Activated CD4-positive, alpha-beta T cell treated with anti-CD3 and anti-CD28 coated beads for 36 hours (primary cell): ENCODE data around the gene CDH12. TPM values are rescaled to one million over a fixed set of nuclear protein-coding genes. Genes with fewer than 3 reads are reported as not detected.

Experiments
- ATAC-seq: fragments of 200-7000 bp; cut with Tn5 transposase; one replicate; pipeline ENCODE4 v1.10.0; 2021; ENCODE audit warnings: mild to moderate bottlenecking, moderate library complexity
- CTCF ChIA-PET: fragments of 350-600 bp; sonication (Branson Sonifier 250); formaldehyde crosslinking; loops from one replicate; lab custom pipeline; 2021; ENCODE audit warnings: antibody characterized with exemption; lab: Charles Lee
- POLR2A ChIA-PET: fragments of 350-600 bp; sonication (Branson Sonifier 250); formaldehyde crosslinking; loops from one replicate; lab custom pipeline; 2021; ENCODE audit warnings: antibody characterized with exemption, inconsistent platforms; lab: Charles Lee
- DNase-seq: peaks from one replicate; pipeline ENCODE4 v3.0.0-alpha.2; 2020
- H3K27ac Mint-ChIP-seq: one replicate; pipeline ENCODE4 v1.8.0; 2021; ENCODE audit warnings: mixed read lengths
- H3K27me3 Mint-ChIP-seq: one replicate; pipeline ENCODE4 v1.8.0; 2021; ENCODE audit warnings: mixed read lengths
- H3K36me3 Mint-ChIP-seq: one replicate; pipeline ENCODE4 v1.8.0; 2021; ENCODE audit warnings: low read depth, mixed read lengths
- H3K4me1 Mint-ChIP-seq: one replicate; pipeline ENCODE4 v1.8.0; 2021; ENCODE audit warnings: mixed read lengths
- H3K4me3 Mint-ChIP-seq: one replicate; pipeline ENCODE4 v1.8.0; 2021; ENCODE audit warnings: mild to moderate bottlenecking, moderate library complexity, mixed read lengths
- H3K9me3 Mint-ChIP-seq: one replicate; pipeline ENCODE4 v1.8.0; 2021; ENCODE audit warnings: low read depth, mixed read lengths
- intact Hi-C, 2 experiments: fragments of 100-400 bp; cut with DNase I in 1 of 2; cut with micrococcal nuclease in 1 of 2; formaldehyde crosslinking; loops; one replicate each; pipeline versions ENCODE4 v1.14.2 to v1.15.1; 2022 to 2024; cut with DNase I, micrococcal nuclease
- total RNA-seq, 2 experiments: library from RNA; stranded (reverse); gene quantifications; one replicate each; pipeline ENCODE4 v1.2.3, GENCODE V29; 2021

Gene CDH12
- total RNA-seq, 2 experiments from 2014 or later: not detected

- CTCF ChIA-PET: no interaction called here
- ATAC-seq (no peak), DNase-seq (no peak)
- no peaks in the 10 kb centered on the region for H3K4me1 Mint-ChIP-seq
- H3K4me3 Mint-ChIP-seq: no peak overlapping the region
- no peaks in the 10 kb centered on the region for H3K9me3 Mint-ChIP-seq
- H3K27ac Mint-ChIP-seq: no peak overlapping the region
- H3K36me3 Mint-ChIP-seq: no peaks in the 10 kb centered on the region
- intact Hi-C loops: no loop called here
- POLR2A ChIA-PET: no interaction called here
- no peaks in the 10 kb centered on the region for H3K27me3 Mint-ChIP-seq
Measured at GRCh38 chr5:21807953-21808352, 1045.2 kb downstream of the CDH12 start.

- ChIA-PET CTCF (no interaction called here), POLR2A (no interaction called here)
- H3K27me3 Mint-ChIP-seq: no peaks in the 10 kb centered on the region
- intact Hi-C loops: no loop called here
- no peak overlapping the region for H3K27ac Mint-ChIP-seq
- DNase-seq (no peak), ATAC-seq (no peak)
- H3K9me3 Mint-ChIP-seq: no peaks in the 10 kb centered on the region
- no peak overlapping the region for H3K4me3 Mint-ChIP-seq
- no peaks in the 10 kb centered on the region for H3K4me1 Mint-ChIP-seq
- no peaks in the 10 kb centered on the region for H3K36me3 Mint-ChIP-seq
Measured at GRCh38 chr5:21806943-21807342, 1046.2 kb downstream of the CDH12 start.

- no peak overlapping the region for H3K4me3 Mint-ChIP-seq
- no peaks in the 10 kb centered on the region for H3K4me1 Mint-ChIP-seq
- ATAC-seq (no peak), DNase-seq (no peak)
- H3K9me3 Mint-ChIP-seq: no peaks in the 10 kb centered on the region
- no peaks in the 10 kb centered on the region for H3K36me3 Mint-ChIP-seq
- intact Hi-C loops: no loop called here
- H3K27me3 Mint-ChIP-seq: no peaks in the 10 kb centered on the region
- ChIA-PET POLR2A (no interaction called here), CTCF (no interaction called here)
- no peak overlapping the region for H3K27ac Mint-ChIP-seq
Measured at GRCh38 chr5:21806271-21806670, 1046.9 kb downstream of the CDH12 start.

- Mint-ChIP-seq H3K4me3 (no peak overlapping the region), H3K9me3 (peaks cover 2% of the 10 kb centered on the region), H3K27me3 (no peaks in the 10 kb centered on the region), H3K4me1 (no peaks in the 10 kb centered on the region), H3K27ac (no peak overlapping the region), H3K36me3 (no peaks in the 10 kb centered on the region)
- intact Hi-C loops: no loop called here
- ATAC-seq (no peak), DNase-seq (no peak)
- POLR2A ChIA-PET: no interaction called here
- CTCF ChIA-PET: no interaction called here
Measured at GRCh38 chr5:21802869-21803490, 1050.2 kb downstream of the CDH12 start.

- CTCF ChIA-PET: no interaction called here
- Mint-ChIP-seq H3K4me3 (no peak overlapping the region), H3K36me3 (no peaks in the 10 kb centered on the region), H3K27ac (no peak overlapping the region), H3K9me3 (peaks cover 2% of the 10 kb centered on the region), H3K4me1 (no peaks in the 10 kb centered on the region), H3K27me3 (no peaks in the 10 kb centered on the region)
- intact Hi-C loops: no loop called here
- no peak for DNase-seq
- POLR2A ChIA-PET: no interaction called here
- ATAC-seq: no peak
Measured at GRCh38 chr5:21802100-21802499, 1051.0 kb downstream of the CDH12 start.

- H3K9me3 Mint-ChIP-seq: peaks cover 7% of the 10 kb centered on the region
- no peaks in the 10 kb centered on the region for H3K27me3 Mint-ChIP-seq
- no peak for ATAC-seq
- H3K36me3 Mint-ChIP-seq: no peaks in the 10 kb centered on the region
- H3K4me3 Mint-ChIP-seq: no peak overlapping the region
- DNase-seq: no peak
- no peak overlapping the region for H3K27ac Mint-ChIP-seq
- no peaks in the 10 kb centered on the region for H3K4me1 Mint-ChIP-seq
- ChIA-PET CTCF (no interaction called here), POLR2A (no interaction called here)
- intact Hi-C loops: no loop called here
Measured at GRCh38 chr5:21792748-21793147, 1060.4 kb downstream of the CDH12 start.

- Mint-ChIP-seq H3K4me1 (no peaks in the 10 kb centered on the region), H3K36me3 (no peaks in the 10 kb centered on the region), H3K4me3 (no peak overlapping the region), H3K9me3 (peaks cover 11% of the 10 kb centered on the region), H3K27me3 (no peaks in the 10 kb centered on the region), H3K27ac (no peak overlapping the region)
- DNase-seq (no peak), ATAC-seq (no peak)
- ChIA-PET POLR2A (no interaction called here), CTCF (interaction anchor here (0.7 kb wide), 1 partner anchor 294 kb away, joined by 3 read pairs; no protein-coding TSS in a partner anchor)
- intact Hi-C loops: no loop called here
Measured at GRCh38 chr5:21791304-21791703, 1061.8 kb downstream of the CDH12 start.

GRCh38 chr5:21784487-21784886 is 1068.7 kb downstream of the CDH12 start:
- CTCF ChIA-PET: no interaction called here
- POLR2A ChIA-PET: no interaction called here
- H3K9me3 Mint-ChIP-seq: peaks cover 10% of the 10 kb centered on the region
- H3K27ac Mint-ChIP-seq: no peak overlapping the region
- no peaks in the 10 kb centered on the region for H3K27me3 Mint-ChIP-seq
- H3K4me1 Mint-ChIP-seq: no peaks in the 10 kb centered on the region
- DNase-seq (no peak), ATAC-seq (no peak)
- H3K36me3 Mint-ChIP-seq: no peaks in the 10 kb centered on the region
- no peak overlapping the region for H3K4me3 Mint-ChIP-seq
- intact Hi-C loops: no loop called here

GRCh38 chr5:21783074-21783679 is 1070.0 kb downstream of the CDH12 start:
- ChIA-PET CTCF (no interaction called here), POLR2A (no interaction called here)
- H3K27ac Mint-ChIP-seq: no peak overlapping the region
- DNase-seq (no peak), ATAC-seq (no peak)
- H3K36me3 Mint-ChIP-seq: no peaks in the 10 kb centered on the region
- H3K9me3 Mint-ChIP-seq: peaks cover 9% of the 10 kb centered on the region
- intact Hi-C loops: no loop called here
- no peaks in the 10 kb centered on the region for H3K4me1 Mint-ChIP-seq
- H3K4me3 Mint-ChIP-seq: no peak overlapping the region
- no peaks in the 10 kb centered on the region for H3K27me3 Mint-ChIP-seq

- Mint-ChIP-seq H3K27me3 (no peaks in the 10 kb centered on the region), H3K36me3 (no peaks in the 10 kb centered on the region), H3K4me3 (no peak overlapping the region), H3K27ac (no peak overlapping the region), H3K9me3 (peaks cover 10% of the 10 kb centered on the region), H3K4me1 (no peaks in the 10 kb centered on the region)
- ChIA-PET CTCF (no interaction called here), POLR2A (no interaction called here)
- ATAC-seq: no peak
- no peak for DNase-seq
- intact Hi-C loops: no loop called here
Measured at GRCh38 chr5:21776466-21776865, 1076.7 kb downstream of the CDH12 start.

GRCh38 chr5:21774801-21775200 is 1078.3 kb downstream of the CDH12 start:
- H3K9me3 Mint-ChIP-seq: peaks cover 11% of the 10 kb centered on the region
- no peak for ATAC-seq
- intact Hi-C loops: no loop called here
- H3K4me3 Mint-ChIP-seq: no peak overlapping the region
- H3K27ac Mint-ChIP-seq: no peak overlapping the region
- DNase-seq: no peak
- ChIA-PET POLR2A (no interaction called here), CTCF (no interaction called here)
- no peaks in the 10 kb centered on the region for H3K27me3 Mint-ChIP-seq
- no peaks in the 10 kb centered on the region for H3K36me3 Mint-ChIP-seq
- no peaks in the 10 kb centered on the region for H3K4me1 Mint-ChIP-seq

GRCh38 chr5:21774281-21774680 is 1078.9 kb downstream of the CDH12 start:
- CTCF ChIA-PET: no interaction called here
- POLR2A ChIA-PET: no interaction called here
- Mint-ChIP-seq H3K4me3 (no peak overlapping the region), H3K9me3 (peaks cover 12% of the 10 kb centered on the region), H3K27me3 (no peaks in the 10 kb centered on the region), H3K27ac (no peak overlapping the region), H3K36me3 (no peaks in the 10 kb centered on the region), H3K4me1 (no peaks in the 10 kb centered on the region)
- intact Hi-C loops: no loop called here
- ATAC-seq (no peak), DNase-seq (no peak)
